GM23248 (cell line): ENCODE measurements around the gene TLE6.

Experiments used
- EZH2 ChIP-seq: fragments of 200-600 bp; sonication (generic); IDR thresholded peaks from 2 replicates; pipeline ENCODE4 v1.6.1; 2018; ENCODE audit warnings: antibody characterized with exemption, mild to moderate bottlenecking; ENCODE audit not compliant: insufficient read depth, poor library complexity, severe bottlenecking
- EZH2phosphoT487 ChIP-seq: fragments of 200-600 bp; sonication (generic); IDR thresholded peaks from 2 replicates; pipeline ENCODE4 v1.6.1; 2018; ENCODE audit warnings: antibody characterized with exemption, moderate library complexity, mild to moderate bottlenecking, low read depth; ENCODE audit not compliant: insufficient read depth

GRCh38 chr19:2967972-2968371 is 9.4 kb upstream of the TLE6 start:
- no peak for TF ChIP-seq EZH2
- no peak for TF ChIP-seq EZH2phosphoT487
